Measurements from ENCODE around the gene MLC1. TPM values are rescaled to one million over a fixed set of nuclear protein-coding genes. Genes with fewer than 3 reads are reported as not detected.
"Not testable (repeated sequence)": the region's sequence is repeated elsewhere in the genome, so short reads cannot be mapped to it uniquely, and the experiment has no call there.

MLC1 gene
- total RNA-seq, 1 donor from 2014 or later: 0.09 TPM

DNA sequence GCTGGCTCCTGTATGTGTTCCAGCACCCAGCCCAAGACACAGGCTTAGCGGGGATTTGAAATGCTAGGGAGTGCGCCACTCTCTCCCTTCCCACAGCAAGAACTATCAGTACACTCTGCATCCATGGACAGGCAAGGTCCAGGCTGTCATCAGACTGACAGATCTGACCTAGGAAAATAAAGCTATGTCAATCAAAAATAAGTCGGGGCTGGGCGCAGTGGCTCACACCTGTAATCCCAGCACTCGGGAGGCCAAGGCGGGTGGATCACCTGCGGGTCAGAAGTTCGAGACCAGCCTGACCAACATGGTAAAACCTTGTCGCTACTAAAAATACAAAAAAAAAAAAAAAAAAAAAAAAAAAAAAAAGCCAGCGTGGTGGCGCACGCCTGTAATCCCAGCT lies 2.9 kb upstream of the MLC1 start:
- no peak overlapping the region for H3K4me2 ChIP-seq (ENCODE audit: low read length)
- no peak overlapping the region for H3K9ac ChIP-seq (ENCODE audit: low read length)
- peaks cover 2% of the 10 kb centered on the region for H3K27me3 ChIP-seq (ENCODE audit: insufficient read depth, low read length)
- peaks cover 4% of the 10 kb centered on the region for H3K4me1 ChIP-seq (ENCODE audit: insufficient read depth, low read length)
- H3K4me3 Mint-ChIP-seq (ENCODE audit: unreplicated experiment): no peak overlapping the region
- no peaks in the 10 kb centered on the region for H3K79me2 ChIP-seq (ENCODE audit: insufficient read depth, low read length)
- H3K27ac Mint-ChIP-seq (ENCODE audit: unreplicated experiment): no peak overlapping the region
- H3K9me3 ChIP-seq (ENCODE audit: insufficient read depth, low read depth, low read length): no peaks in the 10 kb centered on the region
- no peak for FAIRE-seq
- peaks cover 12% of the 10 kb centered on the region for H3K27me3 Mint-ChIP-seq (ENCODE audit: low read depth, unreplicated experiment)
- no peaks in the 10 kb centered on the region for H3K36me3 Mint-ChIP-seq (ENCODE audit: low read depth, unreplicated experiment)
- no peak overlapping the region for H3K4me3 ChIP-seq (ENCODE audit: insufficient read depth, low read depth, low read length)
- DNase-seq (ENCODE audit: low read depth): no peak
- peaks cover 13% of the 10 kb centered on the region for H3K9me3 Mint-ChIP-seq (ENCODE audit: unreplicated experiment)
- H3K36me3 ChIP-seq (ENCODE audit: insufficient read depth, low read length): no peaks in the 10 kb centered on the region
- no peaks in the 10 kb centered on the region for H4K20me1 ChIP-seq (ENCODE audit: insufficient read depth, low read length)
- no peak for TF ChIP-seq EZH2 (IDR thresholded peaks at IDR 0.05; ENCODE audit: insufficient read depth, low read length)
- TF ChIP-seq, protein P1, sequence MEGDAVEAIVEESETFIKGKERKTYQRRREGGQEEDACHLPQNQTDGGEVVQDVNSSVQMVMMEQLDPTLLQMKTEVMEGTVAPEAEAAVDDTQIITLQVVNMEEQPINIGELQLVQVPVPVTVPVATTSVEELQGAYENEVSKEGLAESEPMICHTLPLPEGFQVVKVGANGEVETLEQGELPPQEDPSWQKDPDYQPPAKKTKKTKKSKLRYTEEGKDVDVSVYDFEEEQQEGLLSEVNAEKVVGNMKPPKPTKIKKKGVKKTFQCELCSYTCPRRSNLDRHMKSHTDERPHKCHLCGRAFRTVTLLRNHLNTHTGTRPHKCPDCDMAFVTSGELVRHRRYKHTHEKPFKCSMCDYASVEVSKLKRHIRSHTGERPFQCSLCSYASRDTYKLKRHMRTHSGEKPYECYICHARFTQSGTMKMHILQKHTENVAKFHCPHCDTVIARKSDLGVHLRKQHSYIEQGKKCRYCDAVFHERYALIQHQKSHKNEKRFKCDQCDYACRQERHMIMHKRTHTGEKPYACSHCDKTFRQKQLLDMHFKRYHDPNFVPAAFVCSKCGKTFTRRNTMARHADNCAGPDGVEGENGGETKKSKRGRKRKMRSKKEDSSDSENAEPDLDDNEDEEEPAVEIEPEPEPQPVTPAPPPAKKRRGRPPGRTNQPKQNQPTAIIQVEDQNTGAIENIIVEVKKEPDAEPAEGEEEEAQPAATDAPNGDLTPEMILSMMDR (IDR thresholded peaks at IDR 0.05; ENCODE audit: insufficient read depth, low read depth, low read length): no peak
- H3K4me1 Mint-ChIP-seq (ENCODE audit: low read depth, unreplicated experiment): peaks cover 7% of the 10 kb centered on the region
- H3K27ac ChIP-seq (ENCODE audit: low read depth, low read length): no peak overlapping the region
- H2AFZ ChIP-seq (ENCODE audit: low read depth, low read length): no peak overlapping the region

DNA sequence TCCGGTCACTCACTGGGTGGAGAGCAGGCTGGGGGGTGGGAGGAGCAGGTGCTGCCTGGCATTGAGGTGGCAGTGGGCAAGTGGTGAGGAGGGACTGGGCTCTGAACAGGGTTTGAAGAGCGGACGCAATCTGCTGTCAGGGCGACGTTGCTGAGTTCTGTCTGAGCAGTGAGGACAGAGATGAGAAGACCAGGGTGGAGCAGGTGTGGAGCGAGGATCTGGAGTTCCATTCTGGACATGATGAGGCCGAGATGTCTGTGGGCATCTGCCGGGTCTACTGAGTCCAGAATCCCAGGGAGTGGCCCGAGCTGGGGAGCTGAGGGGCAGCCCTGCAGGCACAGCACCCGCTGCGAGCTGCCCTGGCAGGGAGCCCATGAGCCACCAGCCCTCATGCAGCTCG lies 2.4 kb upstream of the MLC1 start:
- peaks cover 3% of the 10 kb centered on the region for H3K27me3 ChIP-seq (ENCODE audit: insufficient read depth, low read length)
- H3K4me2 ChIP-seq (ENCODE audit: low read length): no peak overlapping the region
- H3K27me3 Mint-ChIP-seq (ENCODE audit: low read depth, unreplicated experiment): peaks cover 15% of the 10 kb centered on the region
- no peak overlapping the region for H3K27ac ChIP-seq (ENCODE audit: low read depth, low read length)
- peaks cover 4% of the 10 kb centered on the region for H3K4me1 ChIP-seq (ENCODE audit: insufficient read depth, low read length)
- no peaks in the 10 kb centered on the region for H3K36me3 ChIP-seq (ENCODE audit: insufficient read depth, low read length)
- no peaks in the 10 kb centered on the region for H3K79me2 ChIP-seq (ENCODE audit: insufficient read depth, low read length)
- no peaks in the 10 kb centered on the region for H3K9me3 ChIP-seq (ENCODE audit: insufficient read depth, low read depth, low read length)
- no peak for TF ChIP-seq EZH2 (IDR thresholded peaks at IDR 0.05; ENCODE audit: insufficient read depth, low read length)
- TF ChIP-seq, protein P1 (IDR thresholded peaks at IDR 0.05; ENCODE audit: insufficient read depth, low read depth, low read length): no peak
- peaks cover 7% of the 10 kb centered on the region for H3K4me1 Mint-ChIP-seq (ENCODE audit: low read depth, unreplicated experiment)
- H4K20me1 ChIP-seq (ENCODE audit: insufficient read depth, low read length): no peaks in the 10 kb centered on the region
- no peak overlapping the region for H3K9ac ChIP-seq (ENCODE audit: low read length)
- no peak overlapping the region for H3K27ac Mint-ChIP-seq (ENCODE audit: unreplicated experiment)
- H2AFZ ChIP-seq (ENCODE audit: low read depth, low read length): no peak overlapping the region
- FAIRE-seq: no peak
- H3K4me3 ChIP-seq (ENCODE audit: insufficient read depth, low read depth, low read length): no peak overlapping the region
- DNase-seq (ENCODE audit: low read depth): no peak
- no peaks in the 10 kb centered on the region for H3K36me3 Mint-ChIP-seq (ENCODE audit: low read depth, unreplicated experiment)
- H3K9me3 Mint-ChIP-seq (ENCODE audit: unreplicated experiment): peaks cover 13% of the 10 kb centered on the region
- no peak overlapping the region for H3K4me3 Mint-ChIP-seq (ENCODE audit: unreplicated experiment)

DNA sequence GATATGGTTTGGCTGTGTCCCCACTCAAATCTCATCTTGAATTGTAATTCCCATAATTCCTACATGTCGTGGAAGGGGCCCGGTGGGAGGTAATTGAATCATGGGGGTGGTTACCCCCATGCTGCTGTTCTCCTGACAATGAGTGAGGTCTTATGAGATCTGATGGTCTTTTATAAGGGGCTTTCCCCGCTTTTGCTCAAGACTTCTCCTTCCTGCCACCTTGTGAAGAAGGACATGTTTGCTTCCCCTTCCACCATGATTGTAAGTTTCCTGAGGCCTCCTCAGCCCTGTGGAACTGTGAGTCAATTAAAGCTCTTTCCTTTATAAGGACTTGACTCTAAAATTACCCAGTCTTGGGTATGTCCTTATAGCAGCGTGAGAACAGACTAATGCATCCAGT lies 1.7 kb upstream of the MLC1 start:
- Mint-ChIP-seq H3K9me3 (ENCODE audit: unreplicated experiment) (peaks cover 13% of the 10 kb centered on the region), H3K27me3 (ENCODE audit: low read depth, unreplicated experiment) (peaks cover 12% of the 10 kb centered on the region)
- H3K36me3 Mint-ChIP-seq (ENCODE audit: low read depth, unreplicated experiment); H3K9ac ChIP-seq (ENCODE audit: low read length); H3K36me3 ChIP-seq (ENCODE audit: insufficient read depth, low read length); DNase-seq (ENCODE audit: low read depth); H4K20me1 ChIP-seq (ENCODE audit: insufficient read depth, low read length); H3K4me3 Mint-ChIP-seq (ENCODE audit: unreplicated experiment); H3K27me3 ChIP-seq (ENCODE audit: insufficient read depth, low read length); H3K4me1 Mint-ChIP-seq (ENCODE audit: low read depth, unreplicated experiment); H3K9me3 ChIP-seq (ENCODE audit: insufficient read depth, low read depth, low read length); FAIRE-seq; H3K4me3 ChIP-seq (ENCODE audit: insufficient read depth, low read depth, low read length); H3K4me1 ChIP-seq (ENCODE audit: insufficient read depth, low read length); H3K4me2 ChIP-seq (ENCODE audit: low read length); H3K79me2 ChIP-seq (ENCODE audit: insufficient read depth, low read length); H2AFZ ChIP-seq (ENCODE audit: low read depth, low read length); H3K27ac ChIP-seq (ENCODE audit: low read depth, low read length); H3K27ac Mint-ChIP-seq (ENCODE audit: unreplicated experiment): not testable (repeated sequence)
